Measurements from ENCODE around the gene MRPL47. TPM values are rescaled to one million over a fixed set of nuclear protein-coding genes. Genes with fewer than 3 reads are reported as not detected.

The MRPL47 gene
- total RNA-seq, 1 donor from 2014 or later: 47.9 TPM

DNA sequence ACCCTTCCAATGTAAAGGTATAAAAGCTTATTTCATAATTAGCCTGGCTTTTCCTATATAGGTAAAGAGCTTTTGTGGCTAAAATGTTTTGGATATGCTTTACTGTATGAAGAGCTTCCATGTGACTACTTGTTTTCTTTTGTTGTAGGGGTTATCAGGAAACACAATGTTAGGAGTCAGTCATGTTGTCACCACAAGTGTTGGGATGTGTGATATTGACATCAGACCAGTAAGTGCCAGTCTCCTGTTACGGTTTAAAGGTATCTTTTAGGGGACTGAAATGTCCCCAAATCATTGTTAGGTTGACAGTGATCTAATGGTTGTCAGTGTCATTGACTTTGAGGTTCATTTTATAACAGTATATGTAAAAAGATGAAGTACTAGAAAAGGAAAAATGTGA, 23.4 kb downstream of the MRPL47 start:
- Mint-ChIP-seq H3K27ac (no peak overlapping the region), H3K9me3 (no peaks in the 10 kb centered on the region), H3K27me3 (no peaks in the 10 kb centered on the region), H3K36me3 (peaks cover 13% of the 10 kb centered on the region), H3K4me1 (ENCODE audit: unreplicated experiment) (no peaks in the 10 kb centered on the region), H3K4me3 (no peak overlapping the region)
- DNase-seq (ENCODE audit: extremely low spot score, unreplicated experiment): no peak
- TF ChIP-seq CTCF (conservative IDR thresholded peaks at IDR 0.05): no peak

DNA sequence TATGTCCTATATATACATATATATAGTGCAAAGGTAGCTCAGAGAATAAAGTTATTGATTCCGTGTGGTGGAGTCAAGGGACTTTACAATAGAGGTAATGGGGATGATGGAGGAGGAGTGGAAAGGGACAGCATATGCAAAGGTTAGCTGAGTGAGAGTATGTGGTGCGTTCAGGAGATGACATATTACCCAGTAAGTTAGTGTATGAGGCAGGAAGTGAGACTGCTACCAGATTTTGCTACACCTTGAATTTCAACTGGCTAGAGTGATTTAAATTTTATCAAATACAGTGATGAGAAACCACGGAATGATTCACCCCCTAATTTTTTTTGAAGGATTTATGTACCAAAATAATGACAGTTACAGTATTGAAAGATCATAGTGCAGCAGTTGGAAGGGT, 38.9 kb downstream of the MRPL47 start:
- H3K27me3 Mint-ChIP-seq: no peaks in the 10 kb centered on the region
- no peak for TF ChIP-seq CTCF (conservative IDR thresholded peaks at IDR 0.05)
- DNase-seq (ENCODE audit: extremely low spot score, unreplicated experiment): no peak
- H3K4me1 Mint-ChIP-seq (ENCODE audit: unreplicated experiment): peaks cover 18% of the 10 kb centered on the region
- no peaks in the 10 kb centered on the region for H3K9me3 Mint-ChIP-seq
- H3K4me3 Mint-ChIP-seq: no peak overlapping the region
- H3K36me3 Mint-ChIP-seq: peaks cover 2% of the 10 kb centered on the region
- no peak overlapping the region for H3K27ac Mint-ChIP-seq

GRCh38 chr3:179563271-179563783, 41.1 kb downstream of the MRPL47 start:
- no peaks in the 10 kb centered on the region for H3K9me3 Mint-ChIP-seq
- peaks cover 23% of the 10 kb centered on the region for H3K4me1 Mint-ChIP-seq (ENCODE audit: unreplicated experiment)
- no peaks in the 10 kb centered on the region for H3K36me3 Mint-ChIP-seq
- TF ChIP-seq CTCF (conservative IDR thresholded peaks at IDR 0.05): peak; percentile 74
- peak overlapping the region; percentile 87 for H3K27ac Mint-ChIP-seq
- no peaks in the 10 kb centered on the region for H3K27me3 Mint-ChIP-seq
- peak; percentile 77 for DNase-seq (ENCODE audit: extremely low spot score, unreplicated experiment)
- peak overlapping the region; percentile 98 for H3K4me3 Mint-ChIP-seq

DNA sequence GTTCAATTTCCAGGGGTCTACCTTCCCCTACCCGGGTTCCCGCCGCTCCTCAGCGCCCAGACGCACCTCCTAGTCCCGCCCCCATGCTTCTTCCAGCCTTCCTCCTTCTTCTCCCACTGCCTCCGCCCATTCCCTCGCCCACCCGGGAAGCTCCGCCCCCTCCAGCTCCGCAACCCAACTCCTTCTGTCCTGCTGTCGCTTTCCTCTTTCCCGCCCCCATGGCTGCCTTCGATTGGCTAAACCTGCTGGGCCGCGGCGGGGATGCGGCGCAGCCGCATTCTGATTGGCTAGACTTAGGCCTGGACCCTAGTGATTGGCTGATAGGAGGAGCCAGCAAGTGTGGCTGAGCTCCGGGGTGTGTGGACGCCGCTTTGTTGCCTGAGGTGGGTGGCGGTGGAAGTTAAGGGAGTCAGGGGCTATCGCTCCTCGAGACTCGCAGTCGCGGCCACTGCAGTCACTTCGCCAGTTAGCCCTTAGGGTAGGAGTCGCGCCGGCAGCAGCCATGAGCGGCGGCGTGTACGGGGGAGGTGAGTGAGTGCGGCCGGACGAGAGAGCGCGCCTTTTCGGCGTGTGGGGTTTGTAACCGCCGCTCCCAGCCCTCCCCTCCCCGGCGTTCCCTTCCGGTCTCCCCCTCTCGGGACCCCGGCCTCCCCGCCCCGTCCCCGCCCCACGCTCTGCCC, 41.7 kb downstream of the MRPL47 start, which contains the start of gene ACTL6A:
TSS of gene ACTL6A (plus strand) at position 336 of the 680 bp plus-strand sequence. CDS start at position 503, 167 bp downstream.
- H3K27me3 Mint-ChIP-seq: no peaks in the 10 kb centered on the region
- peak; percentile 99 for DNase-seq (ENCODE audit: extremely low spot score, unreplicated experiment)

GRCh38 chr3:179560791-179561190, 43.6 kb downstream of the MRPL47 start:
- no peaks in the 10 kb centered on the region for H3K27me3 Mint-ChIP-seq

More for the DNA sequence above, 41.7 kb downstream of the MRPL47 start, which contains the start of gene ACTL6A:
- peak within 1 kb of the TSS; percentile 97 for H3K27ac Mint-ChIP-seq
- H3K9me3 Mint-ChIP-seq: no peaks in the 10 kb centered on the region
- no peak for TF ChIP-seq CTCF (conservative IDR thresholded peaks at IDR 0.05)
- H3K4me3 Mint-ChIP-seq: peak within 1 kb of the TSS; percentile 98
- H3K36me3 Mint-ChIP-seq: no peaks in the 10 kb centered on the region
- peaks cover 23% of the 10 kb centered on the region for H3K4me1 Mint-ChIP-seq (ENCODE audit: unreplicated experiment)

More at GRCh38 chr3:179560791-179561190, 43.6 kb downstream of the MRPL47 start:
- Mint-ChIP-seq H3K4me3 (no peak overlapping the region), H3K27ac (no peak overlapping the region), H3K9me3 (no peaks in the 10 kb centered on the region), H3K36me3 (no peaks in the 10 kb centered on the region), H3K4me1 (ENCODE audit: unreplicated experiment) (peaks cover 21% of the 10 kb centered on the region)
- DNase-seq (ENCODE audit: extremely low spot score, unreplicated experiment): no peak
- TF ChIP-seq CTCF (conservative IDR thresholded peaks at IDR 0.05): no peak

All from type B pancreatic cell (in vitro differentiated cells).